Breast epithelium (tissue), 4 donors: Measurements from ENCODE around the gene RAMP3. TPM values are rescaled to one million over a fixed set of nuclear protein-coding genes. Genes with fewer than 3 reads are reported as not detected.

Source experiments
- DNase-seq, 2 donors: peaks; one replicate each; pipeline ENCODE4 v3.0.0-alpha.2; 2019; ENCODE audit warnings: low spot score in 2 of 2
- H3K27ac ChIP-seq, 2 donors: fragments of 200-600 bp; sonication (generic) in 1 of 2; one replicate each; pipeline ENCODE4 v1.5.1; 2016 to 2019; ENCODE audit warnings: mild to moderate bottlenecking in 1 of 2
- H3K27me3 ChIP-seq, 2 donors: fragments of 200-600 bp; sonication (generic) in 1 of 2; one replicate each; pipeline versions ENCODE4 v1.5.1 to v1.6.0; 2017 to 2019; ENCODE audit warnings: control low read depth in 1 of 2, mild to moderate bottlenecking in 1 of 2
- H3K36me3 ChIP-seq: fragments of 200-600 bp; one replicate; pipeline ENCODE4 v1.5.1; 2019
- H3K4me1 ChIP-seq, 2 donors: fragments of 200-600 bp; sonication (generic); one replicate each; pipeline ENCODE4 v1.5.1; 2016 to 2019; ENCODE audit warnings: control low read depth in 1 of 2
- H3K4me3 ChIP-seq, 3 donors: fragments of 200-600 bp; sonication (generic); 1 replicate in 2 of 3; 2 replicates in 1 of 3; pipeline ENCODE4 v1.5.1; 2016 to 2019; ENCODE audit warnings: mild to moderate bottlenecking in 3 of 3, moderate library complexity in 2 of 3
- H3K9me3 ChIP-seq, 2 donors: fragments of 200-600 bp; sonication (generic) in 1 of 2; one replicate each; pipeline ENCODE4 v1.5.1; 2016 to 2019; ENCODE audit warnings: control low read depth in 1 of 2
- CTCF ChIP-seq, 3 donors: fragments of 450-650 bp; IDR thresholded peaks; one replicate each; pipeline ENCODE4 v1.5.1; 2016 to 2017; ENCODE audit warnings: antibody characterized with exemption in 3 of 3, mild to moderate bottlenecking in 3 of 3, moderate library complexity in 3 of 3
- POLR2A ChIP-seq: fragments of 450-650 bp; IDR thresholded peaks from one replicate; pipeline ENCODE4 v1.6.1; 2016; ENCODE audit warnings: antibody characterized with exemption, mild to moderate bottlenecking, moderate library complexity
- POLR2AphosphoS5 ChIP-seq, 3 donors: sonication (generic); formaldehyde crosslinking; IDR thresholded peaks; one replicate each; pipeline ENCODE4 v1.6.1; 2017; ENCODE audit warnings: antibody characterized with exemption in 3 of 3
- intact Hi-C: fragments of 100-400 bp; cut with DNase I; formaldehyde crosslinking; loops from one replicate; pipeline ENCODE4 v1.15.1; 2023; ENCODE audit warnings: low total_unique reads
- total RNA-seq, 3 donors: library from RNA; depleted of rRNA; stranded (reverse); fragments of >200 nt; gene quantifications; one replicate each; pipeline ENCODE4 v1.1.0, GENCODE V29; 2016

The RAMP3 gene
- total RNA-seq, 3 donors from 2014 or later: 11.7 to 103 (median 76.8) TPM

GRCh38 chr7:45119550-45119949, 38.0 kb upstream of the RAMP3 start:
- TF ChIP-seq CTCF (IDR thresholded peaks at IDR 0.05) (no peak), POLR2A (no peak), POLR2AphosphoS5 (IDR thresholded peaks at IDR 0.05) (no peak)
- no peaks in the 10 kb centered on the region for H3K9me3 ChIP-seq
- H3K36me3 ChIP-seq: no peaks in the 10 kb centered on the region
- H3K4me3 ChIP-seq: no peak overlapping the region
- no peaks in the 10 kb centered on the region for H3K4me1 ChIP-seq
- H3K27me3 ChIP-seq: no peaks in the 10 kb centered on the region
- DNase-seq: no peak
- intact Hi-C loops: no loop called here
- H3K27ac ChIP-seq: no peak overlapping the region

GRCh38 chr7:45122975-45123860, 34.4 kb upstream of the RAMP3 start:
- TF ChIP-seq POLR2A: no peak
- TF ChIP-seq POLR2AphosphoS5 (IDR thresholded peaks at IDR 0.05): no peak
- TF ChIP-seq CTCF (IDR thresholded peaks at IDR 0.05): no peak
- H3K4me3 ChIP-seq: no peak overlapping the region
- H3K36me3 ChIP-seq: no peaks in the 10 kb centered on the region
- H3K4me1 ChIP-seq: no peaks in the 10 kb centered on the region
- no peaks in the 10 kb centered on the region for H3K9me3 ChIP-seq
- DNase-seq: no peak
- H3K27ac ChIP-seq: no peak overlapping the region
- intact Hi-C loops: no loop called here
- H3K27me3 ChIP-seq: no peaks in the 10 kb centered on the region

GRCh38 chr7:45123913-45124710, 33.5 kb upstream of the RAMP3 start:
- H3K4me1 ChIP-seq: no peaks in the 10 kb centered on the region
- no peak for TF ChIP-seq POLR2A
- no peak for TF ChIP-seq CTCF (IDR thresholded peaks at IDR 0.05)
- H3K4me3 ChIP-seq: no peak overlapping the region
- no peak for DNase-seq
- H3K27me3 ChIP-seq: no peaks in the 10 kb centered on the region
- no peaks in the 10 kb centered on the region for H3K36me3 ChIP-seq
- no peaks in the 10 kb centered on the region for H3K9me3 ChIP-seq
- intact Hi-C loops: no loop called here
- H3K27ac ChIP-seq: no peak overlapping the region

- no peak for DNase-seq
- H3K36me3 ChIP-seq: no peaks in the 10 kb centered on the region
- H3K9me3 ChIP-seq: no peaks in the 10 kb centered on the region
- TF ChIP-seq POLR2A (no peak), POLR2AphosphoS5 (IDR thresholded peaks at IDR 0.05) (no peak), CTCF (IDR thresholded peaks at IDR 0.05) (no peak)
- H3K4me3 ChIP-seq: no peak overlapping the region
- H3K27ac ChIP-seq: no peak overlapping the region
- H3K27me3 ChIP-seq: no peaks in the 10 kb centered on the region
- no peaks in the 10 kb centered on the region for H3K4me1 ChIP-seq
- intact Hi-C loops: no loop called here
These were observed 32.2 kb upstream of the RAMP3 start for GRCh38 chr7:45125193-45125904.
